Body of pancreas (tissue), 2 donors: Measurements from ENCODE around the gene FKBP1C. TPM values are rescaled to one million over a fixed set of nuclear protein-coding genes. Genes with fewer than 3 reads are reported as not detected.

Experiments used
- small RNA-seq: library from RNA; depleted of rRNA; stranded (forward); fragments of <200 nt; gene quantifications from one replicate; pipeline ENCODE3, GENCODE V24; 2016
- total RNA-seq, 2 donors: library from RNA; depleted of rRNA; stranded (reverse); fragments of >200 nt; gene quantifications; one replicate each; pipeline ENCODE4 v1.1.0, GENCODE V29; 2016

The FKBP1C gene
- total RNA-seq, 2 donors from 2014 or later, result not detected

Small RNA genes within 50 kb of the gene (small RNA-seq; reads per million reads assigned to genes)
- not detected for gene SPTLC1P3

Other genes with a start within 250 kb of the FKBP1C start
- under 1 TPM; under 0.01 to 0.26 TPM for gene LGSN, start 108.5 kb downstream of the FKBP1C start, total RNA-seq